ENCODE data around the gene ANKRD45. TPM values are rescaled to one million over a fixed set of nuclear protein-coding genes. Genes with fewer than 3 reads are reported as not detected.
"Not testable (repeated sequence)": the region's sequence is repeated elsewhere in the genome, so short reads cannot be mapped to it uniquely, and the experiment has no call there.

The ANKRD45 gene, protein sequence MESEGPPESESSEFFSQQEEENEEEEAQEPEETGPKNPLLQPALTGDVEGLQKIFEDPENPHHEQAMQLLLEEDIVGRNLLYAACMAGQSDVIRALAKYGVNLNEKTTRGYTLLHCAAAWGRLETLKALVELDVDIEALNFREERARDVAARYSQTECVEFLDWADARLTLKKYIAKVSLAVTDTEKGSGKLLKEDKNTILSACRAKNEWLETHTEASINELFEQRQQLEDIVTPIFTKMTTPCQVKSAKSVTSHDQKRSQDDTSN
- 5.9 TPM for polyA plus RNA-seq (ENCODE audit: insufficient read length)
- long read RNA-seq, donor 1, result 0 reads
- long read RNA-seq, donor 2, partial matches to known transcripts, result 0 of 4 reads
- long read RNA-seq, donor 2, other reads (novel, unspliced or antisense), result 0 of 4 reads
- long read RNA-seq, donor 3, result 0 reads
- long read RNA-seq, donor 4, result 0 reads
- long read RNA-seq, donor 5, partial matches to known transcripts, result 0 of 2 reads
- long read RNA-seq, donor 5, other reads (novel, unspliced or antisense), result 0 of 2 reads
- long read RNA-seq, donor 6, partial matches to known transcripts, result 0 of 1 reads
- long read RNA-seq, donor 6, other reads (novel, unspliced or antisense), result 0 of 1 reads
- long read RNA-seq, donor 7, partial matches to known transcripts, result 0 of 3 reads
- long read RNA-seq, donor 7, other reads (novel, unspliced or antisense), result 0 of 3 reads
- long read RNA-seq, donor 8, partial matches to known transcripts, result 0 of 3 reads
- long read RNA-seq, donor 8, other reads (novel, unspliced or antisense), result 0 of 3 reads

DNA sequence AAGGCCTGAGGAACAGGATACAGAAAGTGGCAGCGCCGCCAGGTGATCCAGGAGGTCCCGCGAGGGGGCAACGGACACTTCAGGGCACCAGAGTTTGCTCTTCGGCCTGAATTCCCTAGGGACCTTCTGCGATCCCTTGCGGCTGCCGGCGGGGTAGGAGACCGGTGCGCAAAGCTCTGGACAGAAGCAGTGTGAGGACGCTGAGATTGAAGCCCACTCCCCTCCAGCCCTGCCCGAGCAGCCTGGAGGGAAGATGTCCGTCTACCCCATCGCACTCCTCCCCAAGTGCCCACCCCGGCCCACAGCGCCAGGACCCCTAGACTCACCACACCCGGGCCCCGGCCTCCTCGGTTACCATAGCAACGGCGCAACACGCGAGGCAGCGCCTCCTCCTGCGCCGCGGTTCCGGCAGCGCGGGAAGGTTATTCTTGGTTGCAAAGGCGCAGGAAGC, at the start of gene ANKRD45:
Gene ANKRD45 (minus strand): TSS at position 361 of the 451 bp plus-strand sequence. CDS start 10,433 bp downstream, outside the sequence.
- peak; percentile 80 for DNase-seq

DNA sequence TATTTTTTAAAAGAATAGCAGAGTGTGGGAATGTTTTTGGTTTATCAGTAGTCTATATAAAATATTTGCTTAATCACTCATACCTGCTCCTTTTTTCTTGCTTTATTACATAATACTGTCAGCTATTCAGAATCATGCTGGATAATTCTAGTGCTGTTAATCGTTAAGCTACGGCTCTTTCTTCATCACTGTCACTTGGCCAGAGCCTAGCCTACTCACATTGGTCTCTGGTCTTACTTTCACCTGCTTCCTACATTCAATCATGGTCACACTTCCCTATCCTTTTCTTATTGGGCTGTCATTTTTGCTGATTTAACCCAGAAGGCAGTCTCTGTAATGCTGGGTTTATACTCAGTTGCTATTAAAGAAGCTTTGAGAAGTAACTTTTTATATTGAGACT, 47.6 kb upstream of the ANKRD45 start:
- no peak for DNase-seq

DNA sequence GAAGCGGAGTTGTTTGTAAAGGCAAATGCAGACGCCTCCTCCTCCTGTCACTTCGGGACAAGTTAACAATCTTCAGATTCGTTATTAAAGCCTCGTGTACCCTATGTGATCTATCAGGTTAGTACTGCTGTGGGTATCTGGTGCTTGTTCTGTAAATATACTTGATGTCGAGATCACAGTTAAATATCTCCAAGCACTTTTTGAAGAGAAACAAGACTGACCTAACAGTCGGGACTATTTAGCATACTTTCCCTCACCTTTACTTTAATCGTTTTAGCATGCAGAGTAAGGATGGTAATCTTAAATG, 45.8 kb upstream of the ANKRD45 start:
- DNase-seq, result no peak

DNA sequence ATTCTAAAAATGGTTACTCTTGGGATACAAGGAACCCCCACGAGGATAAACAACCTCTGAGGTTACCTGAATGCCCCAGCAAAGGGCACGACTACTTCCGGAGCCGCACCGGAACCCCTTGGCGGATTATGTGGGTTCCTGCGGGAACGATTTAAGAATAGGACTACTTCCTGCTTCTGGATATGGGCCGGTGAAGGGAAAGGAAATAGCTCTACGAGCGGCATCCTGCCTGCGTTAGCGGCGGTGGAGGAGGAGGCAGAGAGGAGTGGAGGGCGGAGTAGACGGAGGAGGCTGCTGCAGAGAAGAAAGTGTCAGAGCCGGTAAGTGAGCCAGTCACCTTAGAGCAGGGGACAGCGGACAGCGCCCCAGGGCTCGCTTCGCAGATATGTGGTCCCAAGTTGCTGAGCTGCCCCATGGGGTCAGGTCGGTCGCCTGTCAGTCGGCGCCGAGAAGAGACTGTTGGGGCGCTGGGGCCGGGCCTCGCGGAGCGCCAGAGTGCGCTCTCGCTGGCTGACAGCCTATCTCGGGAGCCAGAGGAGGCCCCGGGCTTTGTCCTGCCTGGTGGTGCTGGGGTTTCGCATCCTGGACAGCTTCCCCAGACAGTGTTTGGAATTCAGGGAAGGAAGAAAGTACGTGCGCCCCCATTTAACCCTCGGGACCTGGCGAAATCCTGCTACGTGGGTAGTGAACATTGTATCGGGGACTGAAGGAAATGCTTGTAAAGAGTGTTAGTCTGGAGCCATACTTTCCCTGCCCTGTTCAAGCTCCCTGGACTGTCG, 45.3 kb upstream of the ANKRD45 start, which contains the start of gene KLHL20:
Gene KLHL20 (plus strand): TSS at position 223 of the 779 bp plus-strand sequence. CDS start 1,063 bp downstream, outside the sequence.
- DNase-seq, result peak; percentile 88

DNA sequence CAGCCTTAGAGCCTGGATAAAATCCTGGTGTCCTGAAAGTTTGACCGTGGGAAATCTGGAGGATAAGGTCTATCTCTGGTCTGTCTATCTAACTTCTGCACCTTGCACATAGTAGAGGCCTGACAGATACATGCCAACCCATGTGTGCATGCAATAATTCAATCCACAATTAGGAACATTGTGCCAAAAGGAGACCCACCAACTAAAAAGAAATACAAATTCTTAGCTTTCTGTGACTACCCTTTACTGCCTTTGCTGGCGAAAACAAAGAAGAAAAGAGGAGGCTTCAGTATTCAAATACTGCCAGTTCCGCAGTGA, 44.7 kb upstream of the ANKRD45 start:
- DNase-seq, result no peak

DNA sequence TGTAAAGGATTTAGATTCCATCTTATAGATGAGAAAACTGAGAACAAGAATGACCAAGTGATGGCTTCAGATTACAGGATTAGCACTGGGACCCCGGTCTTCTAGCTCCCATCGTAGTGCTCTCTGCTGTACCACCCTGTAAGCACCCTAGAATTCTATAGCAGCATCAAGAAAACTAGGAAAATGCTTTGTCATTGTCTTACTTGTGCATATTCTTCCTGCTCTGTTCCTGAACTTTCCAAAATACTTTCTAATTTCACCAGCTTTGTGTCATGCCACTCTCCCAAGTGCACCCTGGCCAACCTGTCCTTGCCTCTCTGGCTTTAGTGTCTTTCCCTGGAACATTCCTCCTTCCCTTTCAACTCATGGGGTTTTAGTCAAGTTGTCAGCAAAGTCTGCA, 39.1 kb upstream of the ANKRD45 start:
- DNase-seq, result no peak

DNA sequence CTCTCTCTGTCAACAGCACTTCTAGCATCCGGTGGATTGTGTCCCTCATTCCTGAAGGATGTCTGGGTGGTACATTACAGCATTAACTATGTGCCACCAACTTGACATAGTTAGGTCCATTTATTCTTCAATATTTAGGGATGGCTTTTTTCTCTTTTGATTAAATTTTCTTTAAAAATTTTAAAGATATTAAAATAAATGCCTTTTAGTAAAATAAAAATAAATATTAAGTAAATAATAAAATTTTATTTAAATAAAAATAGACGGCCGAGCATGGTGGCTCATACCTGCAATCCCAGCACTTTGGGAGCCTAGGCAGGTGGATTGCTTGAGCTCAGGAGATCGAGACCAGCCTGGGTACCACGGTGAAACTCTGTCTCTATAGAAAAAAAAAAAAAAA, 35.5 kb upstream of the ANKRD45 start:
- DNase-seq, result no peak

DNA sequence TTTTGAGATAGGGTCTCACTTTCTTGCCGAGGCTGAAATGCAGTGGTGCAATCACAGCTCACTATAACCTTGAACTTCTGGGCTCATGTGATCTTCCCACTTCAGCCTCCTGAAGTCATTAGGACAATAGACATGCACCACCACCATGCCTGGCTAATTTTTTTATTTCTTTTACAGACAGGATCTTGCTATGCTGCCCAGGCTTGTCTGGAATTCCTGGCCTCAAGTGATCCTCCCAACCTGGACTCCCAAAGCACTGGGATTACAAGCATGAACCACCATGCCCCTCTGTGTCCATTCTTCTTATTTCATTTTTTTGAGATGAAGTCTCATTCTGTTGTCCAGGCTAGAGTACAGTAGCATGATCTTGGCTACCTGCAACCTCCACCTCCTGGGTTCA, 33.1 kb upstream of the ANKRD45 start:
- no peak for DNase-seq

DNA sequence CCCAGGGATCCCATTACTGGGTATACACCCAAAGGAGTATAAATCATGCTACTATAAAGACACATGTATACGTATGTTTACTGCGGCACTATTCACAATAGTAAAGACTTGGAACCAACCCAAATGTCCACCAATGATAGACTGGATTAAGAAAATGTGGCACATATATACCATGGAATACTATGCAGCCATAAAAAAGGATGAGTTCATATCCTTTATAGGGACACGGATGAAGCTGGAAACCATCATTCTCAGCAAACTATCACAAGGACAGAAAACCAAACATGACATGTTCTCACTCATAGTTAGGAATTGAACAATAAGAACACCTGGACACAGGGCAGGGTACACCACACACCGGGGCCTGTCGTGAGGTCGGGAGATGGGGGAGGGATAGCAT, 31.6 kb upstream of the ANKRD45 start:
- DNase-seq, result not testable (repeated sequence)

DNA sequence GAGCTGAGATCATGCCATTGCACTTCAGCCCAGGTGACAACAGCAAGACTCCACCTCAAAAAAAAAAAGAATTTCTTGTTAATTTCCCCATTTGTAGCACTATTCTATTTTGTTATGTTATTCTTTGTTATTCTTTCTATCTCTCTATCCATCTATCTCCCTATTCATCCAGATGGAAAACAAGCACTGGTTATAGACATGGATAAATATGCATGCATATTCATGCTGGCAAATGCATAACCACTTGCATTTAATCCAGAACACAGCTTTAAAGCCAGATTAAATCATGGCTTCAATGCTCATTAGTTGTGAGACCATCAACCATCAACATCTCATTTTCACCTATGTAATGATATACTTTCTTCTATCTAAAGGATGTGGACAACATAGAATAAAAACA, 23.6 kb upstream of the ANKRD45 start:
- no peak for DNase-seq

DNA sequence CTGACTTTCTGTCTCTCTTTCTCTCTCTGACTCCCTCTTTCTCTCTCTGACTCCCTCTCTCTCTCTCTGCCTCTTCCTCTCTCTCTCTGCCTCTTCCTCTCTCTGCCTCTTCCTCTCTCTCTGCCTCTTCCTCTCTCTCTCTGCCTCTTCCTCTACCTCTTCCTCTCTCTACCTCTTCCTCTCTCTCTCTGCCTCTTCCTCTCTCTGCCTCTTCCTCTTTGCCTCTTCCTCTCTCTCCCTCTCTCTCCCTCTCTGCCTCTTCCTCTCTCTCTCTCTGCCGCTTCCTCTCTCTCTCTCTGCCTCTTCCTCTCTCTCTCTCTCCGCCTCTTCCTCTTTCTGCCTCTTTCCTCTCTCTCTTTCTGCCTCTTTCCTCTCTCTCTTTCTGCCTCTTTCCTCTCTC, 18.6 kb upstream of the ANKRD45 start:
- DNase-seq, result no peak

DNA sequence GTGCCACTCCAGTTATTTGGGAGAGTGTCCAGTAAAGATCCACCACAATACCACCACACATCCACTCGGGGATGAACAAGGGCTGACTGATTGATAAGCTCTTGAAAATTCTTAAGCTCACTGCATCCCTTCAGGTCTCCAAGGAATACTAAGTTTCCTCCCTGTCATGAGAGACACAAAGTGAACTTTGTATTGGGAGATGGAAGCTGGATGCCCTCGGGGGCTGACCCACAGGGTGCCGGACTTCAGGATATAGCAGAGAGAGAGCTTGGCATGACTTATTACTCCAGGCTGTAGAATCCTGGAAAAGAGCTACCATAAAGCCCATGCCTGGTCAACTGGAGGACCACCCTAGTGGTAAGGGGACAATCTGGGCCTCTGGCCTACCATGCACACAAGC, 15.5 kb upstream of the ANKRD45 start:
- DNase-seq, result not testable (repeated sequence)

DNA sequence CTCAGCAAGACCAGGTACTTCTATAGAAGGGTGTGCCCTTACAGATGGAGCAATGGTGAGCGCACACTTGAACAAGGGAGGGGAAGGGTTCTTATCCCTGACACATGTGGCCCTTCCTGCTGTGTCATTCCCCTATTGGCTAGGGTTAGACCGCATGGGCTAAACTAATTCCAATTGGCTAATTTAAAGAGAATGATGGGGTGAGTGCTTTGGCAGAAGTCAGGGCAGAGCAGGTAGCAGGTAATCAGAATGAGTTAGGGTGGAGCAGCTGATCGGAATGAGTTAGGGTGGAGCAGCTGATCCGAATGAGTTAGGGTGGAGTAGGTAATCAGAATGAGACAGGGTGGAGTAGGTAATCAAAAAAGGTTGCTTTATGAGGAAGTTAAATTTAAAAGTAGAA, 14.2 kb upstream of the ANKRD45 start:
- DNase-seq, result not testable (repeated sequence)

DNA sequence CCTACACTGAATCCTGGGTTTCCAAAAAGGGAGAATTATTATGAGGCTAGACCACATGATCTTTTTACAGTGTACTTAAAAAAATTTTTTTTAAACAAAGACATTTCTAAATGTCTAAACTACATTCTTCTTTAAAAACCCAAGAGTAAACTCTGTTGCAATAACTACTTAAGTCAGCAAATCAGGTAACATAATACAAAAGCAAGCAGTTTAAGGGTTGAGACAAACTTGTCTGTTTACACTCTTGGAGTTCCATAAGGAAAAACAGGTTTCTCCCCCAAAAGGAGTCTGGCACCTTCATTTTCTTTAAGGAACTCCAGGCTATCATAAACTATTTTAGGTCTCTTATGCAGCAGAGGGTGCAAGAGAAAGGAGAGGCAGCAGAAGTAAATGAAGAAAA, 12.5 kb upstream of the ANKRD45 start:
- DNase-seq, result no peak

DNA sequence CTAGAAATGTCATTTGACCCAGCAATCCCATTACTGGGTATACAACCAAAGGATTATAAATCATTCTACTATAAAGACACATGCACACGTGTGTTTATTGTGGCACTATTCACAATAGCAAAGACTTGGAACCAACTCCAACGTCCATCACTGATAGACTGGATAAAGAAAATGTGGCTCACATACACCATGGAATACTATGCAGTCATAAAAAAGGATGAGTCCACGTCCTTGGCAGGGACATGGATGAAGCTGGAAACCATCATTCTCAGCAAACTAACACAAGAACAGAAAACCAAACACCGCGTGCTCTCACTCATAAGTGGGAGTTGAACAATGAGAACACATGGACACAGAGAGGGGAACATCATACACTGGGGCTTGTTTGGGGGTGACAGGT, 10.5 kb upstream of the ANKRD45 start:
- DNase-seq, result not testable (repeated sequence)

DNA sequence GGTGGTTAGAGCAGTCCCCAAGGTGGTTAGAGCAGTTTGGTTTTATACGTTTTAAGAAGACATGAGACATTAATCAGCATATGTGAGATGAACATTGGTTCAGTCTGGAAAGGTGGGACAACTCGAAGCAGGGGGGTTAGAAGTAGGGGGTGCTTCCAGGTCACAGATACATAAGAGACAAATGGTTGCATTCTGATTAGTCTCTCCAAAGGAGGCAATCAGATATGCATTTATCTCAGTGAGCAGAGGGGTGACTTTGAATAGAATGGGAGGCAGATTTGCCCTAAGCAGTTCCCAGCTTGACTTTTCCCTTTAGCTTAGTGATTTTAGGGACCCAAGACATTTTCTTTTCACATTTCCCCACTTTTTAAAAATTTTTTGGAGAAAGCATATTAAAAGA, 4.8 kb upstream of the ANKRD45 start:
- DNase-seq, result not testable (repeated sequence)

DNA sequence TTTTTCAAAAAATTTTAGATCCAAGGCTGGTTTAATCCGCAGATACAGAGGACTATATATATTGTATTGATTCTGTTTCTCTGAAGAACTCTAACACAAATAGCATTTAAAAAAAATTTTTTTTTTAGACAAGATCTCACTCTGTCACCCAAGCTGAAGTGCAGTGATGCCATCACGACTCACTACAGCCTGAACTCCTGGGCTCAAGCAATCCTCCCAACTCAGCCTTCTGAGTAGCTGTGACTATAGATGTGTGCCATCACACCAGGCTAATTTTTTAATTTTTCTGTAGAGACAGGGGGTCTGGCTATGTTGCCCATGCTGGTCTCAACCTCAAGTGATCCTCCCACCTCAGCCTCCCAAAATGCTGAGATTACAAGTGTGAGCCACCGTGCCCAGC, 3.0 kb downstream of the ANKRD45 start:
- DNase-seq, result no peak

DNA sequence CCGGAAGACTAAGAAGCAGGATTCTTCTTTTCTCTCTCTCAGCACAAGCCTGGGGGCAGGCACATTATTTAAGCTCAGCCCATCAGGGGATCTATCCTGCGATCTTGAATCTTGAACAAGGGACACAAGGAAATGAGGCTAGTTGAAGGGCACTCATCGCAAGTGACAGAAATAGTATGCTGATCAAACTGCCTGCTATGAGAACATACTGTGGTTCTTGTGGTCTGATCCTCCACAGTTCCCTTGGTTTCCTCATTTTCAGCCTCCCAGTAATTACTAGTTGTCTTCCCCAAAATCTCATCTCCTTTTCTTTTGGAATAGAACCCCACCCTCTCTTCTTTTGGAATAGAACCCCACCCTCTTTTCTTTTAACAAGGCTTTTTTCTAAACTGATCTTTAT, 6.5 kb downstream of the ANKRD45 start:
- no peak for DNase-seq

DNA sequence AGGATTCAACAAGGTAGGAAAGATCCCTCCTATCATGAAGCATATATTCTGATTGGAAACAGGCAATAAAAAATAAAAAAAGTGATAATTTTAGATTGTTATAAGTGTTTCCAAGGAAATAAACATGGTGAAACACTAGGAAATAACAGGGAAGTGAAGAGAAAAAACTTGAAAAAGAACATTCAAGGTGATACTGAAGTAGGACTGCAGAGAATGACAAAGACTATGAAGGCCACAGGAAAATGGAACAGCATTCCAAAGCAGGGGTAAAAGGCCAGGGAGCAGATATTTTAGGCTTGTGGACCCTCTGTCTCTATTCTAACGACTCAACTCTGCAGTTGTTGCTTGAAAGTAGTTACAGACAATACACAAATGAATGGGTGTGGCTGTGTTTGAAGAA, 7.9 kb downstream of the ANKRD45 start:
- no peak for DNase-seq

DNA sequence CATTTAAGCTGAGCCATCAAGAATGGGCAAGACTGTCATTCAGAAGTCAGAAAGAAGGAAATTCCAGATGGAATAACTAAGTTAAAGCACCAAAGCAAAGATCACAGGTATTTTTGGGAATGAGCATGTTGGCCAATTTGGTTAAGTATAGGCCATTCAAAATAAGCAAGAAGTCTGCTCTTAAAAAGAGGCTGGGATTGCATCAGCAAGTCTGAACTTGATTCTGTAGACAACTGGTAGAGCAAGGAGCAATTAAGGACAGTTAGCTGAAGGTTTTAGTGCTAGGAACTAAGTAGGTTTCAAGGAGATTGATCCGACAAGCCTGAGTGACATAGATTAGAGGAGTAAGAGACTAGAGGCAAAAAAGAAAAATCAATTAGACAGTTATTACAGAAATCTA, 8.4 kb downstream of the ANKRD45 start:
- no peak for DNase-seq

DNA sequence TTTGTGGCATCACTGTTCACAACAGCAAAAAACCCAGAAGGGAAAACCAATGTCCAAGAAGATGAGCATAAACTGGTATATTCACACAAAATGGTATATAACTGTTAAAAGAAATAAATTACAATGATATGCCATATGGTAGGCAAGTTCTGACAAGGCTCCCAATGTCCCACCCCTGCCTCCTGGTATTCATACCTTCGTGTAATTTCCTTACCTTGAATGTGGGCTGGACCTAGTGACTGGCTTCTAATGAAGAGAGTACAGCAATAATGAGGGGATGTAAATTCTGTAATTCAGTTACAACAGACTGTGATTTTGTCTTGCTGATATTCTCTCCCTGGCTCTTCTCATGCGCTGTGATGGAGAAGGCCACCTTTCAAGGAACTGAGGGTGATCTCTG, 9.3 kb downstream of the ANKRD45 start:
- DNase-seq, result no peak

DNA sequence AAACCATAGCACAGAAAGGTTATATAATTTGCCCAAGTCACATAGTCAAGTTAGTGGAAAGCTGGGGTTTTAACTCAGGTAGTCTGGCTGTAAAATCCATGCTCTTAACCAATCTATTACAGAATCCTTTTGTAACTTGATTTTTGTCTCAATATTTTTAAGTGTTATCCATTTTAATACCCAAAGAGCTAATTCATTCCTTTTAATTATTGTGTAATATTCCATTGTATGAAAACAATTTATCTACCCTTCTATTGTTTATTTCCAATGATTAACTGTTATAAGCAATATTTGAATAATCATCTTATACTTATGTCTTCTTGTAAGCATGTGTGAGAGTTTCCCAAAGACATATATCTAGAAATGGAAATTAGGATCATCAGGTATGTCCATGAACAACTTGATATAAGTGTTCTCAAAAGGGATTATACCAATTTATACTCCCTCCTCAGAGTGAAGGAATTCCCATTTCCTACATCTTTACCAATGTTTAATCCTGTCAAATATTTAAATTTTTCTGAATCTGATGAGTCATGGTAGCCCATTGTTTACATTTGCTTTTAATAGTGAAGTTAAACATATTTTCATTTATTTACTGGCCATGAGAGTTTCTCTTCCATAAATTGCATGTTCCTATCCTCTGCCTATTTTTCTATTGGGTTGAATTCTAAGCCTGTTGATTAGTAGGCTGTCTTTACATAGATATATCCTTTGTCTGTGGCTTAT, 20.6 kb downstream of the ANKRD45 start:
- no peak for DNase-seq
